ENCODE data around the gene SLC16A7.

DNA sequence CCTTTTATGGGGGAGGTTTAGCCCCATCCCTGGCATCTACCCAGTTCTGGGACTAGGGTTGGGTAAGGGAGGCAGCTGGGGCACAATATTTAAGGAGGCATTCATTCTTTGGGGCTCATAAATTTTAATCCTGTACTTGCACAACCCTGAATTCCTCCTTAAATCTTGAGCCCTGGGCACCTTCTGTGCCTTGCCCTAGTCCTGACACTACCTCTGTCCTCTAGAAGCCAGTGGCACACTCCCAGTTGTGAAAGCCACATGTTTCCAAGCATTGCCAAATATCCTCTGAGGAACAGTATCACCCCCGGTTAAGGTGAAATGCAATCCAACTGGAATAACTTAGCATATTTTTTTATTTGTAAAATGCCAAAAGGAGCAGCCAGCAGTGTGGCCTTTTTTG lies 36.6 kb downstream of the SLC16A7 start:
- TF ChIP-seq, protein P1, sequence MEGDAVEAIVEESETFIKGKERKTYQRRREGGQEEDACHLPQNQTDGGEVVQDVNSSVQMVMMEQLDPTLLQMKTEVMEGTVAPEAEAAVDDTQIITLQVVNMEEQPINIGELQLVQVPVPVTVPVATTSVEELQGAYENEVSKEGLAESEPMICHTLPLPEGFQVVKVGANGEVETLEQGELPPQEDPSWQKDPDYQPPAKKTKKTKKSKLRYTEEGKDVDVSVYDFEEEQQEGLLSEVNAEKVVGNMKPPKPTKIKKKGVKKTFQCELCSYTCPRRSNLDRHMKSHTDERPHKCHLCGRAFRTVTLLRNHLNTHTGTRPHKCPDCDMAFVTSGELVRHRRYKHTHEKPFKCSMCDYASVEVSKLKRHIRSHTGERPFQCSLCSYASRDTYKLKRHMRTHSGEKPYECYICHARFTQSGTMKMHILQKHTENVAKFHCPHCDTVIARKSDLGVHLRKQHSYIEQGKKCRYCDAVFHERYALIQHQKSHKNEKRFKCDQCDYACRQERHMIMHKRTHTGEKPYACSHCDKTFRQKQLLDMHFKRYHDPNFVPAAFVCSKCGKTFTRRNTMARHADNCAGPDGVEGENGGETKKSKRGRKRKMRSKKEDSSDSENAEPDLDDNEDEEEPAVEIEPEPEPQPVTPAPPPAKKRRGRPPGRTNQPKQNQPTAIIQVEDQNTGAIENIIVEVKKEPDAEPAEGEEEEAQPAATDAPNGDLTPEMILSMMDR (IDR thresholded peaks at IDR 0.05) = no peak
- no peak for TF ChIP-seq POLR2A (IDR thresholded peaks at IDR 0.05)
